HS-27A (cell line): Measurements from ENCODE around the gene BRD4.

Experiments
- DNase-seq: peaks from one replicate; pipeline ENCODE4 v3.0.0-alpha.2; 2012; ENCODE audit warnings: low read depth, missing footprints

BRD4 gene

DNA sequence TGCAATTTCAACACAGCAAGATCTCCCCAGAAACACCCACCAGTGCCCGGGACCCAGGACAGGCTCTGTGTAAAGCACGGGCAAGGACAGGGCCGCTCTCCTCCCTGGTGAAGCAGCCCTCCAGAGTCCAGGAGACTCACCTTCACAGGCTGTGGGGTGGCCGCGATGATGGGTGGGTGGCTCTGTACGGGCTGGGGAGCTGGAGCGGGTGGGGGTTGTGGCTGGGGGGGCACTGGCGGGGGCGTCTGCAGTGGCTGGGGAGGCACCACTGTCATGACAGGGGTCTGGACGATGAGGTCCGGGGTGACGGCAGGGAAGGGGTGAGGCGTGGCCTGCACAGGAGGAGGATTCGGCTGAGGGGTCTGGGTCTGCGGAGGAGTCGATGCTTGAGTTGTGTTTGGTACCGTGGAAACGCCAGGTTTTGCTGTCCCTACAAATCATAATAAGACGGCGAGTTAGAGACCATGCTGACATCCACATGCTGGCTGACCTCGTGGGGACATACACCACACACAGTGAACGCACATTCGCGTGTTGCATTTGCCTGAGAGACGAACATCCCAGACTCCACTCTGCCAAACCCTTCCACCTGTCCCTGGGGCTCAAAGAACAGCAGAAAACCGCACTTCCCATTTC is 67.0 kb downstream of the BRD4 start:
- no peak for DNase-seq

DNA sequence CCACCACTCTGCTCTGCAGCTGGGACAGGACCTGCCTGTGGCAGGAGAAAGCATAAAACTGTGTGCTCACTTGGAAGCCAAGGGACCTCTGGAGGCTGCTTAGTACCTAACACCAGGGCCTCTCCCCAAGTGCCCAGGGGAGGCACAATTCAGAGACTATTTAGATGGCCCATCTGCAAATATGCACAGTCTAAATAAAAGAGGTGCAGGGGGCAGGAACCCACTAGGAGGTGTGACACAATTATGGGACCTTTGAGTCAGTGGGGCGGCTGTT is 67.5 kb downstream of the BRD4 start:
- no peak for DNase-seq

DNA sequence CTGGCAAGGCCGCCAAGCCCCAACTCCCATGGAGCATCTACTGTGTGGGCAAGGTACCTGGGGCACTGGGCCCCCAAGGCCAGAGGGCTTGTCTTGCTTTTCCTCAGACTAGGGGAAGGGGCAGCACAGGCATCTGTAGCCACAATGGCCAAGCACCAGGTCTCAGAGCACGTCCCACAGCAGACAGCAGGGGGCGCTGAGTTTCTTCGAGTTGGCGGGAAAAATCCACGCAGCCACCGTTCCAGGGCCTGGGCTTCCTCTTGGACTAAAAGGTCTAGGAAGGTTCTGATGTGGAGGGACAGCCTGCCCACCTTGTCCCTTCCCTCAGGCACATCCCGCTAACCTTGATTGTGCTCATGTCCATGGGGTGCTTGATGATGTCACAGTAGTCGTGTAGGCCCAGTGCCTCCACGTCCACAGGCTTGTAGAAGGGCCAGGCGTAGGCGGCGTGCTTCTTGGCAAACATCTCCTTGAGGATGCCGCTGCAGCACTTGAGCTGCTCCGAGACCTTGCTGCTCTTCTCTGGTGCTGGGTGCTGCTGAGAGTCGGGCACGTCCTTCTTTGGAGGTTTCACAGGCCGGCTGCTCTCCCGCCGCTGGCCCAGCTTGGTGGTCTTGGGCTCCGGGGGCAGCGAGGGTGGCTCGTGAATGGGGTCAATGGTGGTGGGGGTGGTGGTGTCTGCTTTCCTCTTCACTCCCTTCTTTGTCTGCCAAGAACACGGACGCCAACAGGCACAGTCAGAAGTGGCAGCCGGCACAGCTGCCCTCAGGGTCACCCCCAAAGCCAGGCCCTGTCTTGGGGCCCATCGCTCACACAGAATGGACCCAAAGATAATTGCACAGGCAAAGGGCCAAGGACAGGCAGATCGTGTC is 68.0 kb downstream of the BRD4 start:
- DNase-seq = no peak

DNA sequence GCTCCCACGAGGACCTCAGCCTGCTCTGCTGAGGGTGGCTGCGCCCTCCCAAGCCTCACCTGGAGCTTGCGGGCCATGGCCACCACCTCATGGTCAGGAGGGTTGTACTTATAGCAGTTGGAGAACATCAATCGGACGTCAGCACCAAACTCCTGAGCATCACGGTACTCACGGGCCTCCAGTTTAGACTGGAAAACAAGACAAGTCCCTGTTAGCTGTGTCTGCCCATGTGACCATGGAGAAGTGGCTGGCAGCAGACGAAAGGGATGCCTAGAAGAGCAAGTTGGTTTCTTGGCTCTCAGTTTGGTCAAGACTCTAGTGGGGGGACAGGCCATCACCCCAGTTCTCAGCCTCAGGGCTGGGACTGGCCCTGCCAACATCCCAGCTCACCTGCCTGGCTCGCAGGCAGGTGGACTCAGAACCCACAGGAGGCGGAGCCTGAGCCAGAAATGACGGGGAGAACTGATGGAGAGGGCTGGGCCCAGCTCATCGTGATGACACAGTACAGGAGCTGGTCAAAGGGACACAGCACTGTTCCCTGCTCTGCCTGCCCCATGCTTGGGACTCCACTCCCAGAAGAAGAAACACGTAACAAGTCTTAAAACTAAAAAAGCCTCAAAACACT is 68.9 kb downstream of the BRD4 start:
- no peak for DNase-seq

DNA sequence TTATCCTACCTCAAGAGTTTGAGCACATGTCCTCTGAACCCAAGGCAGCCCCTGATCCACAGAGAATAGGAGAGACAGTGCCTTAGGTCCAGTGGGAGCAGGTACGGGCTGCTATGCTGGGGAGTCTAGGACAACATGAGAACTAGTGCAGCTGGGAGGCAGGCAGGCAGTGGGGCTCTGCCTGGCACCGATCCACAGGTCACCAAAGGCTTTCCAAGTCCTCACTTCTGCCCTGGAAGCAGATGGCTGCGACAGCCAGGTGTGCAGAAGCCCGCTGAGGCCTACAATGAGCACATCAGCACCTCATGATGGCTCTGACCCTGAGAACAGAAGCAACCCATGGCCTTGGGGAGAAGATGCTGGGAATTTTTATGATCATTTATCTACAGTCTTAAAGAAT is 70.3 kb downstream of the BRD4 start:
- no peak for DNase-seq

GRCh38 chr19:15260939-15261338 is 71.4 kb downstream of the BRD4 start:
- no peak for DNase-seq

DNA sequence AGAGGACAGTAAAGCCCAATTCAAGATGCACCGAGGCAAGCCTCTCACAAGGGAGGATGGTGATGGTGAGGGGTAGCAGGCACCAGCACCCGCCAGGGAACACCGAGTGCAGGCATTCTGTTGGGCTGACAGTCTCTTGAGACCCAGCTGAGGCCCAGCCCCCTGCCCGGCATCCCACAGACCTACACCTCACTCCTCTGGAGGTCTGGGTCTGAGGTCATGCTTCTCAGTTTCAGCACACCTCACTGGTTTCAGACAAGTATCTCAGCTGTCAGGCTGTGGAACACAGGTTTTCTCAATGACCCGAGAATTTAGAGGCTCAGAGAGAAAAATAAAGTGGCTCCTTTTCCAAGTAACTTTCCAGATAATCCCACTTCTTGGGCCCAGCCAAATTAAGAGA is 72.4 kb downstream of the BRD4 start:
- DNase-seq = no peak

DNA sequence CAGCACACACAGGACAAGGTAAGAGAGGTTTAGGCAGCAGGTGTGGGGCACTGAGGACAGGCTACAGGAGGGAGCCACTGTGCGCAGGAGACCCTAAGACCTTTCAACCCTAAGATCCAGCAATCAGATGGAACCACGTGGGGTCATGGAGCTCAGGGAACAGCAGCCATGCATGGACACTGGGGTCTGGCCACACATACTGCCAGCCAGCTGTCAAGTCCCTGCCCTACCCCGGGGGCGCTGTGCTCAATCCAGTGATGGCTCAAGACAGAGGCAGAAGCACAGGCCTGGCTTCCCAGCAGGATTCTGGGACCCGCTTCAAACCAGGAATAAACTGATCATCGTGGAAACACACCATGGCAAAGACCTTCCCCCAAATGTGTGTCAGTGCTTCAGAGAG is 74.6 kb downstream of the BRD4 start:
- DNase-seq = no peak

GRCh38 chr19:15256708-15257331 is 75.5 kb downstream of the BRD4 start:
- no peak for DNase-seq

- no peak for DNase-seq
These were observed 76.9 kb downstream of the BRD4 start for GRCh38 chr19:15255359-15255990.

GRCh38 chr19:15254547-15254946 is 77.8 kb downstream of the BRD4 start:
- DNase-seq = no peak

DNA sequence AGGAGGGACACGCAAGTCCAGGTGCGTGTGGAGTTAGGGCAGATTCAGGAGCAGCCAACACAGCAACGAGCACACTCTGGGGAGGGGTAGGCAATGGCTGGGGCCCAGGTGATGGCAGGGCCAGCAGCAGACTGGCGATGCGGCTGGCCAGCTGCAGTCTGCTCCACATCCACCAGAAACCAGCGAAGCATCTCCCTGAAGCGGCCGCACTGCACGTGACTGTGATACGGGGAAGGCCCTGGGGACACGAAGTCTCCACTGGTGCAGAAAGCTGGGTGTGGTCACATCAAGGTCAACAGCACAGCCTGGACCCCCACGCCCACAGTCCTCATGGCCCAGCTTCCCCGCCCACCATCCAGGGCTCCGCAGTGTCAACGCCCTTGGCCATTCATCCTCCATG is 78.8 kb downstream of the BRD4 start:
- no peak for DNase-seq

DNA sequence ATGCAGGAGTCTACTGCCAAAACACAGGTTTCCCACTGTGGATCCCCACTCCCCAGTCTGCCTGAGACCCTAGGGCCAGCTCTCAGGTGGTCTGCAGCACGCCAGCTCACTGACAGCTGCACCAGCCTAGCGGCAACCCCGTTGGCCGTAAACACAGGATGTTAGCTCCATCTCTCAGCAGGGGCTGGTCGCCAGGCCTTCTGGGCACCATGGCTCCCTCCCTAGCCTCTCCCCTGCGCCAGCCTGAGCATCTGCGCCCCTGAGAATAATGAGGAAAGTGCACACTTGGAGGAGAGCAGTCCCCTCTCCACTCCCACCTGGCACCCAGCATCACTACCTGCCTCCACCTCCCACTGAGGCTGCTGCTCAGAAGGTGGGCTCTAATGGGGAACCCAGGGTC is 79.3 kb downstream of the BRD4 start:
- no peak for DNase-seq

- DNase-seq = no peak
These were observed 79.8 kb downstream of the BRD4 start for GRCh38 chr19:15252398-15253018.

- peak; percentile 73 for DNase-seq
These were observed 80.5 kb downstream of the BRD4 start for GRCh38 chr19:15251749-15252397.

GRCh38 chr19:15251010-15251748 is 81.2 kb downstream of the BRD4 start:
- peak; percentile 53 for DNase-seq

GRCh38 chr19:15250640-15250993 is 81.7 kb downstream of the BRD4 start:
- DNase-seq = no peak

DNA sequence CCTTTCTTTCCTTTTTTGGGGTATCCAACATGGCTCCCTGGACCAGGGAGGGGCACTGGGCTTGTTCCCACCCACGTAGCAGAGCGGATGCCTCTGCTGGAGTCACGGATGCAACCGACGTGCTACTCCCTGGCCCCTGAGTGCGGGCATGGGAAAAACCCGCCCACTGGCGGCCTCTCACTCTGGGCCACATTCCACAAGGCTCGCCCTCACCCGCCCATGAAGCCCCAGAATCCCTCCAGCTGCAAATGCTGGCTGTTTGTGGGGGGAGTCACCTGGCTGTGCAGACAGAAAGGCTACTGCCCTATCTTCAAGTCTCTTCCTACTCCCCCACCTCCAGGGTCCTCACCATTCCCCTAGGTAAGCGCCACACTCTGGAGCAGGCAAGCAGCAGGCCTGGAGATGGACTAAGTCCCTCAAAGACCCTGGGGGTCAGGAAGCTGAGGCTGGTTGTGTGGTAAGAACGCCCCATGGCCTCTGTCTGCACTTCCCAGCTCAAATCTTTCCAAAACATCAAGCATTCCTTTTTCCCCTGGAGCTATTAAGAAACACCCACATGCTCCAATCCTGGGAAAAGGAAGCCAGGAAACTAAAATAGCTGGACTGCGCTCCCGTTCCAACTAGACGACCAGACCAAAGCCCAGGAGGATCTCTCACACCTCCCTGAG is 82.2 kb downstream of the BRD4 start:
- peak; percentile 74 for DNase-seq

GRCh38 chr19:15249528-15249874 is 82.8 kb downstream of the BRD4 start:
- no peak for DNase-seq
